Dendritic cell treated with granulocyte-macrophage colony-stimulating factor and Interleukin-4, amounts not matched to agents 40 ng/mL and 50 ng/mL, for 4 days (primary cell): ENCODE measurements around the gene B3GNT5.

Experiments used
- H3K27ac Mint-ChIP-seq: one replicate; pipeline ENCODE4 v1.8.0; 2022; ENCODE audit warnings: mild to moderate bottlenecking, mixed read lengths
- H3K27me3 Mint-ChIP-seq: one replicate; pipeline ENCODE4 v1.8.0; 2022; ENCODE audit warnings: mild to moderate bottlenecking, mixed read lengths
- H3K36me3 Mint-ChIP-seq: one replicate; pipeline ENCODE4 v1.8.0; 2022; ENCODE audit warnings: low read depth, mixed read lengths
- H3K4me1 Mint-ChIP-seq: one replicate; pipeline ENCODE4 v1.8.0; 2022; ENCODE audit warnings: low read depth, mixed read lengths
- H3K4me3 Mint-ChIP-seq: one replicate; pipeline ENCODE4 v1.8.0; 2022; ENCODE audit warnings: mild to moderate bottlenecking, moderate library complexity, mixed read lengths
- H3K9me3 Mint-ChIP-seq: one replicate; pipeline ENCODE4 v1.8.0; 2022; ENCODE audit warnings: mixed read lengths
- intact Hi-C: fragments of 100-400 bp; cut with micrococcal nuclease; formaldehyde crosslinking; loops from one replicate; pipeline ENCODE4 v1.15.0; 2022

The B3GNT5 gene, protein sequence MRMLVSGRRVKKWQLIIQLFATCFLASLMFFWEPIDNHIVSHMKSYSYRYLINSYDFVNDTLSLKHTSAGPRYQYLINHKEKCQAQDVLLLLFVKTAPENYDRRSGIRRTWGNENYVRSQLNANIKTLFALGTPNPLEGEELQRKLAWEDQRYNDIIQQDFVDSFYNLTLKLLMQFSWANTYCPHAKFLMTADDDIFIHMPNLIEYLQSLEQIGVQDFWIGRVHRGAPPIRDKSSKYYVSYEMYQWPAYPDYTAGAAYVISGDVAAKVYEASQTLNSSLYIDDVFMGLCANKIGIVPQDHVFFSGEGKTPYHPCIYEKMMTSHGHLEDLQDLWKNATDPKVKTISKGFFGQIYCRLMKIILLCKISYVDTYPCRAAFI

DNA sequence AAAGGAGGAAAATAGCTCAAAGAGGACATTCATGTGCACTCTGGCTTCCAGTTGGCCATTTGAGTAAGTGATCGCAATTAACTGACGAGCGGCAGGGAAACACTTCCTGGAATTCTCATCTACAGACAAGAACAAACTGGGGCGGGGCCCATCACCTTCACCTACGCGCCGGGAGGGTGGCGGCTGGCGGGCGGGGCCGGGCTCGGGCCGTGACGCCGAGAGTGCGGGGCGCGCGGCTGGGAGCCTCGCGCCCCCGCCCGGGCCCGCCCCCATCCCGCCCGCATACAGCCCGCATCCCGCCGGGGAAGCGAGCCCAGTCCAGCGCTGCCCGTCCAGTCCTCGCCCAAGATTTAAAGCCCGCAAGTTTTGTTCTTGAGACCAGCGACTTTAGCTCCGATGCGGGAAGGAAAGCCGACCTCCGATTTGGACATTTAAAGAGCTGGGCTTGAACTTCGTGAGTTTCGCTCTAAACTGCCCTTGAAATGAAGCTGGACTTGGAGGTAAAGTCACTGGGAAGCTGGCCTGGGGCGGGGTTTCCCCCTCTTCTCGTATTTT, at the start of gene B3GNT5:
B3GNT5 (plus strand) TSS at position 281 of the 555 bp plus-strand sequence. CDS start 16,546 bp downstream, outside the sequence.
- H3K4me1 Mint-ChIP-seq = peaks cover 43% of the 10 kb centered on the region
- peak within 1 kb of the TSS; percentile 90 for H3K4me3 Mint-ChIP-seq
- peaks cover 40% of the 10 kb centered on the region for H3K36me3 Mint-ChIP-seq
- H3K27me3 Mint-ChIP-seq = no peaks in the 10 kb centered on the region
- H3K9me3 Mint-ChIP-seq = no peaks in the 10 kb centered on the region
- intact Hi-C loops = loop anchor here (2.0 to 5.0 kb wide), 3 partner anchors 42 to 131 kb away; no protein-coding TSS in a partner anchor
- peak within 1 kb of the TSS; percentile 99 for H3K27ac Mint-ChIP-seq

DNA sequence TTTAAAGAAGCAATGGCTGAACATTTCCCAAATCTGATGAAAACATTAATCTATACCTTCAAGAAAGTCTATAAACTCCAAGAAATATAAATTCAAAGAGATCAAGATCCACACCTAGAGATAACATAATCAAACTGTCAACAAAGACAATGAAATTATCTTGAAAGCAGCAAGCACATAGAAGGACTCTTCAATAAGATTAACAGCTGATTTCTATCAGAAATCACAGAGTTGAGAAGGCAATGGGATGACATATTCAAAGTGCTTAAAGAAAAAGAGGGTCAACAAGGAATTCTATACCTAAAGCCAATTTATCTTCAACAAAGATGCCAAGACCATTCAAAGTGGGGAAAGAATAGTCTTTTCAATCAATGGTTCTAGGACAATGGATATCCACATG, 49.4 kb upstream of the B3GNT5 start:
- intact Hi-C loops = no loop called here
- peaks cover 16% of the 10 kb centered on the region for H3K4me1 Mint-ChIP-seq
- H3K4me3 Mint-ChIP-seq = no peak overlapping the region
- H3K9me3 Mint-ChIP-seq = peaks cover 22% of the 10 kb centered on the region
- no peak overlapping the region for H3K27ac Mint-ChIP-seq
- no peaks in the 10 kb centered on the region for H3K27me3 Mint-ChIP-seq
- peaks cover 8% of the 10 kb centered on the region for H3K36me3 Mint-ChIP-seq

DNA sequence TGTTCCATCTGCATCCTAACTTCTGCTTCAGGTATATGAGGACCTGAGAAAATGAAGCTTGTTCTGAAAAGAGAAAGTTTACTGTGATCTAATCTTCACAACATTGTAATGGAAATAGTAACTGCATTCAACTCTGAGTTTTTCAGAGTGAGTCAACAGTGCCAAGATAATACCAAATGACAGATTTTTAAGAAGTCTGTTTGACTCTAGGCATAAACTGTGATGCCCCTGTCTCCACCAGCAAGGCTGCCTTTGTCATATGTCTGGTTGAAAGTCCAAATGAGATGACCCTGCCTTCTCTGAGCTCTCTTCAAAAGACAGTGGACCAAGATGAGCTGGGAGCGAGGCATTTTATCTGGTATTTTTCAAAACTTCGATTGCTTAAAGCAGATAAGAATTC, 44.8 kb upstream of the B3GNT5 start:
- H3K36me3 Mint-ChIP-seq = peaks cover 7% of the 10 kb centered on the region
- intact Hi-C loops = no loop called here
- no peak overlapping the region for H3K27ac Mint-ChIP-seq
- no peak overlapping the region for H3K4me3 Mint-ChIP-seq
- peaks cover 44% of the 10 kb centered on the region for H3K4me1 Mint-ChIP-seq
- H3K9me3 Mint-ChIP-seq = peaks cover 18% of the 10 kb centered on the region
- H3K27me3 Mint-ChIP-seq = no peaks in the 10 kb centered on the region

DNA sequence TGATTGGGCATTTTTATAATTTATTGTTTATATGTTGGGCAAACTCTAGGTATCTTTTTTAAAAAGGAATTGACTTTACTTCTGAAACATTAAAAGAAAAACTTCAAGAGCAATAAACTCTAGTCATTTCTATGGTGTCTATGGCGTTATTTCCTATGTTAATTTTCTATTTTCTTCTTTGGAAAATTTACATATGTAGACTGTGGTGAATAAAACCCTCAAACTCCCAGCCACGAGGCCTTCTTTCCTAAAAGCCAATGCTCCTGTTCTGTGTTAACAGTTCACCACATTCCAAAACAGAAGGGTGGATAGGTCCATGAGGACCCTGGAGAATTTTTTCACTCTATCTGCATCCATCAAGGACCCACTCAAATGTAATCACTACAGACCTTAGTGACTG, 44.3 kb upstream of the B3GNT5 start:
- Mint-ChIP-seq H3K4me1 (peaks cover 49% of the 10 kb centered on the region), H3K27me3 (no peaks in the 10 kb centered on the region), H3K4me3 (no peak overlapping the region), H3K27ac (no peak overlapping the region), H3K36me3 (peaks cover 2% of the 10 kb centered on the region), H3K9me3 (peaks cover 13% of the 10 kb centered on the region)
- intact Hi-C loops = no loop called here

DNA sequence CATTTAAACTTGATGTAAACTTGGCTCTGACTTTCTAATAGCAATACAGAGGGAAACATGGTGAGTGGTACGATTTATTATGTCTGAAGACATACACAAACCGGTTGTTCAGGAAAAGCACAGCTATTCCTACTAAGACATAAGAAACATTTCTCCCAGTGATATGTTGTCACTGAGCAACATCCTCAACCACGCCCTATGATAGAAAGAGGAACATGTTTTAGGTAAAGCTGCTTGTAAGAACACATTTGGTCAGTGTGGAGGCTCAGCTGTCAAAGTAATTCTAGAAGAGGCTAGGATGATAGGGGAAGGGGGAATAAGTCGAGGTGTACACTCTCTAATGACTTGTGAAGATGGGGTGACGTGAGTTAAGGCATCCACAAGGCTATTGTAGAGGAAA, 42.7 kb upstream of the B3GNT5 start:
- intact Hi-C loops = loop anchor here (2.0 kb wide), 1 partner anchor 42 kb away; the partner anchor contains the start of gene B3GNT5
- Mint-ChIP-seq H3K36me3 (no peaks in the 10 kb centered on the region), H3K27ac (peak overlapping the region; percentile 93), H3K27me3 (no peaks in the 10 kb centered on the region), H3K9me3 (no peaks in the 10 kb centered on the region), H3K4me3 (peak overlapping the region; percentile 32), H3K4me1 (peaks cover 64% of the 10 kb centered on the region)

DNA sequence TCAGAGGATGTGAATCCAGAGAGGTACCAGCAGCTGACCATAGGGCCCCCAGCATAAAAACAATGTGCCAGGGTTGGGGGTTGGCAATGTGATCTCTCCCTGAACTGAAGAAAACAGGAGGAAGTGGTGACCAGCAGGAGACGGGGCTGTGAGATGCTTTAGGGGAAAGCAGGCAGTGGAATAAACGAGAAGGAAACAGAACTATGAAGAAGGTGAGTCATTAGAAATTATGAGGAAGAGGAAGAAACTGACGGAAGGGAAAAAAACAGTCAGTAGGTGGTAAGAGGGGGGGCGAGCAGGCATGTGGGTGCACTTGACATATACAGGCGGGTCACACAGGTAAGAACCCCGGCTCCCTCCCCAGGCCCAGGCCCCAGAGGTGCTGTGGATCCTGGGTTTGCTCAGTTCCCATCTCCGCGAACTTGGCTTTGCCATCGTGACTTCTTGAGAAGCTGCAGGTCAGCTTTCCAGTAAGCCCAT, 42.2 kb upstream of the B3GNT5 start:
- Mint-ChIP-seq H3K9me3 (no peaks in the 10 kb centered on the region), H3K27ac (peak overlapping the region; percentile 93), H3K27me3 (no peaks in the 10 kb centered on the region), H3K4me3 (peak overlapping the region; percentile 32), H3K36me3 (no peaks in the 10 kb centered on the region), H3K4me1 (peaks cover 70% of the 10 kb centered on the region)
- intact Hi-C loops = loop anchor here (2.0 kb wide), 1 partner anchor 42 kb away; the partner anchor contains the start of gene B3GNT5

DNA sequence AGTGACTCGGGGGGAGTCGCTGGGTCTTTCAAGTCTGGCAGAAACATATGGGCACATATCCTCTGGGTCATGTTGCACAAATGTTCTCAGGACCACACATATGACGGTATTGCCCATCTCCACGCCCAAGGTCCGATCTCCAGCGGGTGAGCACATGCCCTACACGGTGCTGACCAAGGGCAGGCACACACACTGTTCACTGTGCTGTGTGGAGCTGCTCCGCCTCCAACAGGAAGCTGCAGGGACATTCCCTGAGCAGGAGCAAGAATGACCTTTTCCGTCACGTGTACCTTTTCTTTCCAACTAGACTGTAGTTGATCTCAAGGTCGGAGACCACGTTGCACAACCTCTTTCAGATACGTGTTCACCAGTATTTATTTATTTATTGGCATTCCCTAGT, 41.7 kb upstream of the B3GNT5 start:
- intact Hi-C loops = loop anchor here (2.0 kb wide), 1 partner anchor 41 kb away; the partner anchor contains the start of gene B3GNT5
- Mint-ChIP-seq H3K27me3 (no peaks in the 10 kb centered on the region), H3K36me3 (no peaks in the 10 kb centered on the region), H3K4me3 (no peak overlapping the region), H3K9me3 (no peaks in the 10 kb centered on the region), H3K27ac (peak overlapping the region; percentile 93), H3K4me1 (peaks cover 69% of the 10 kb centered on the region)

DNA sequence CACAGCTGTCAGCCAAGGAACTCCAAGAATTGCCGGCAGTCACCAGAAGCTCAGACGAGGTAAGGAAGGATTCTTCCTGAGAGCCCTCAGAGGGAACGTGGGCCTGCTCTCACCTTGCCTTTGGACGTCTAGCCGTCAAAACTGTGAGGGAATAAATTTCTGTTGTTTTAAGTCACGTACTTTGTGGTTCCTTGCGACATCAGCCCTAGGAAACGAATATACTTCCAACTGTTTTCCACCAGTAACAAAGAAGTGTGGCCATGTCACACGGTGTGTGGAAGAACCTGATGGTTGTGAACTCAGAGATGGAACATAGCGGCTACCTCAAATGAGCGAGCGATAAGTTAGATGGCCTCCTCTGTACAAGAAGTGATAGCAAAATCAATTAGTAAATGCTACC, 41.0 kb upstream of the B3GNT5 start:
- no peaks in the 10 kb centered on the region for H3K9me3 Mint-ChIP-seq
- peaks cover 61% of the 10 kb centered on the region for H3K4me1 Mint-ChIP-seq
- H3K4me3 Mint-ChIP-seq = no peak overlapping the region
- intact Hi-C loops = no loop called here
- peak overlapping the region; percentile 93 for H3K27ac Mint-ChIP-seq
- H3K27me3 Mint-ChIP-seq = no peaks in the 10 kb centered on the region
- no peaks in the 10 kb centered on the region for H3K36me3 Mint-ChIP-seq

DNA sequence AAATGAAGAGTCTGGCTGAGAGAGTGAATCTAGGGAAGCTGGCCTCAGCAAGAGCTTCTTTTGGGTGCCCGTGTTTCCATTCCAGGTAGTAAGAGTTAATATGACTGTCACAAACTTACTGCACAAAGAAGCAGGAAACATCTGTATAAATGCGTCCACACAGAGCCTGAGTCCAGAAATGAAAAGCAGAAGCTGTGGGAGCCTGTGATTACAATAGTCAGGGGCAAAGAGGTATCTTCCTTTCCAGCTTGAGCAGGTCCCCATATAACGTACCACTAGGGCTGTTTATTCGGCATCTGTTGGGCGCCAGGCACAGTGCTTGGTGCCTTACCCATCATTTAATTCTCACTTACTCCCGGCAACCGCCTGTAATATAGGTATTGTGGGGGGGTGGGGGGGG, 40.5 kb upstream of the B3GNT5 start:
- H3K9me3 Mint-ChIP-seq = no peaks in the 10 kb centered on the region
- intact Hi-C loops = no loop called here

DNA sequence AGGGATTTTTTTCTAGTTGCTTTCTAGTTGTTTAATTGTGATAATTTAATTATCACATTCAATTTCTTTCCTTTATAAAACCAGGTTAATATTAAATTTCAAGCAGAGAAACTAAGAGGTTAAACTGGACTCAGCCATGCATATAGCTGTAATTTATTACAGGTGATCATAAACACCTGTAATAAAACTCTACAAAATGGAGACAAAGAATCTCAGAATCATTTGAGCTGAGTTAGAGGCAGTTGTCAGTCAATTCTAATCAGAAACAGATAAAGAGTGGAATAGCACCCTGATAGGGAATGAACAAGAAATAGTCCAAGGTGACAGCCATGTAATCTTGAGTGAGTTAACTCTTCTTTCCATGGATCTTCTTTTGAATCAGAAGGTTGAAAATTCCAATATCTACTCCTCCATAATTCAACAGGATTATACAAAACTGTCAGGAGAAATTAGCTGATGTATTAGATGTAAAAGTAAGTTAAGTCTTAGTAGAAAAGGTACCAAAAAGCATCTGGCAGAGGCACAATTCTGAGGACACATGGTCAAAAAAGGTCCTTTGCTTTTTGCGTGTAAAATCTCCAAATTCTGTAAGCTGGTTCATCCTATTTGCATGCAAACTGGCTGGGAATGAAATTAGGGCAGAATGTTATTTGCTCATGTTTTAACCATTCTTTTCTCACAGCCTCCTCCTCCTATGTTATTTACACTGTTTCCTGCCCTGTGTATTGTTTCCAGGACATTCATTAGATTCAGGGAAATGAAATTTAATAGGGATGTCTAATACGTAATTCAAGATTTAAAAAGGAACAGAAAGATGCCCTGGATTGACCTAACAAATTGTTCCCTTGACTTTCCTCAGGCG, 39.4 kb upstream of the B3GNT5 start:
- Mint-ChIP-seq H3K4me3 (no peak overlapping the region), H3K9me3 (no peaks in the 10 kb centered on the region), H3K36me3 (no peaks in the 10 kb centered on the region), H3K27ac (peak overlapping the region; percentile 93), H3K27me3 (no peaks in the 10 kb centered on the region), H3K4me1 (peaks cover 69% of the 10 kb centered on the region)
- intact Hi-C loops = no loop called here

More for the DNA sequence above, 40.5 kb upstream of the B3GNT5 start:
- peak overlapping the region; percentile 93 for H3K27ac Mint-ChIP-seq
- no peaks in the 10 kb centered on the region for H3K27me3 Mint-ChIP-seq
- H3K4me1 Mint-ChIP-seq = peaks cover 60% of the 10 kb centered on the region
- H3K36me3 Mint-ChIP-seq = no peaks in the 10 kb centered on the region
- no peak overlapping the region for H3K4me3 Mint-ChIP-seq

DNA sequence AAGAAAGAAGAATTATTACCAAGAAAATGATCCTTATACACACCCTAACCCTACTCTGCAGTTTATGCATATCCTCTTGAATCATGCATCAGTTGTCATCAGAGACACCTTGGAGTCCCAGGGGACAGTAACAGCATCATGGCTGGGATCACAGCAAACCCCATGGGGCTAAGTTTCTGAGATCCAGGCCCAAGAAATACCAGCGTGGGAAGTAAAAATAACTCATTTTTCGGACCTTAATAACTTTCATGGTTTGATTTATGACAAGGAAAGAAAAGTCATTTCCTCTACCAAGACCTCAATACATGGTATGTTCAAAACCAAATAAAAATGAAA, 38.8 kb upstream of the B3GNT5 start:
- Mint-ChIP-seq H3K36me3 (no peaks in the 10 kb centered on the region), H3K27me3 (no peaks in the 10 kb centered on the region), H3K27ac (peak overlapping the region; percentile 93), H3K4me1 (peaks cover 75% of the 10 kb centered on the region), H3K9me3 (no peaks in the 10 kb centered on the region), H3K4me3 (no peak overlapping the region)
- intact Hi-C loops = no loop called here

DNA sequence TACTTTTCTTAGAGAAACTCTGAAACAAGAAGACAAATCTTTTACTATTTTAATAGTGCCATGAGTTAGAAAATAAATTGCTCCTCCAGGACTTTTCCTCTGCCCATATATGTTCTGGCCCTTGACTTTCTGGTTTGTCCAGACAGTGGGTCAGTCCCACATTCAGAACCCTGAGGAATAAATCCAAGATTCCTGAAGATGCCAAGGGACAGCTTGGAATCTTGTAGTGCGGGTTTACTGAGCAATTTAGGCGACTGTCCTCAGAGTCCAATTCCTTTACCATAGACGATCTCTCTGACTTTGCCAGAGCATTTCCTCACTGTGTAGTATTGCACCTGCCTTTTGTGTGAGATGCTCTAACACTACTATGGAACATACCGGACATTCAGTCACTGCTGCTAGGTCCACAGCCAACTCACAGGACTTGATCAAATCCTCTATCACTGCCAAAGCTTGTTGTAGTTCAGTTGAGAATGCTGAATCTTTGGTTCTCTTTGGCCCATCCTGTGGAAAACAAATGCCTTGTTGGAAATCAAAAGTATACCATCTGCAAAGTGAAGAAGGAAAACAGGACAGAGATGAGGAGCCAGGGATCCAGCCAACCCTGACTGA, 37.4 kb upstream of the B3GNT5 start:
- H3K4me1 Mint-ChIP-seq = peaks cover 75% of the 10 kb centered on the region
- H3K27ac Mint-ChIP-seq = peak overlapping the region; percentile 27
- no peaks in the 10 kb centered on the region for H3K36me3 Mint-ChIP-seq
- no peak overlapping the region for H3K4me3 Mint-ChIP-seq
- no peaks in the 10 kb centered on the region for H3K9me3 Mint-ChIP-seq
- H3K27me3 Mint-ChIP-seq = no peaks in the 10 kb centered on the region
- intact Hi-C loops = no loop called here

DNA sequence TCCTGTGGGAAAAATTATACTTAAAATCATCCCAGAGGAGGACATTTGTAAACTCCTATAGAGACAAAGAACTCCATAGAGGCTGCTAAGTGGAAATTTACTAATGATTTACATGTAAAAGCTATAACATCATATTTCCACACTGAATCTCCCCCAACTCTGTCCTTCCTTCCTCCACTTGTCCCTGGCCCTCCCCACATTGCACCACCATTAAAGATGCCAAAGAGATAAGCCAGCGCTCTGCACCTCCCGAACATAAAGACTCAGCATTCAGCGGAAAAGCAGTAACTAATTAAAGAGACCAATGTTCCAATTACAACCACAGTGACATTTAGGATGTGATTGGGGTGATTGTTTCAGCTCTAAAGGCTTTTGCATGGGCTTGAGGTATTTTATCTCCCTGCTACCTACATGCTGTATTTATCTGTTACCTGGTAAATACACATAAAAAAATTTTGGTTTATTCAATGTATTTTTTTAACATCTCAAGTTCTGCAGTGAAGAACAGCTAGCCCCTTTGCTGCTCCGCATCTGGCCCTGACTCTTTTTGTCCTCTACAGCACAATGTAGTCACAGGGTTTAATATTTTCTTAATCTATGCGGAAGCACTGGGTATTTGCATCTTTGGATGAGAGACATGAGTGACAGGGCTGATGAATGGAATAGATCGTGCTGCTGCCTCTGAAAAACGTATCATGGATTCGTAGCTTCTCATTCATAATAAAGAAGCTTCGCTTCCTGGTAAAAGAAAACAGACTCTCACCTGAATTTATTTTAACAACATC, 35.3 kb upstream of the B3GNT5 start:
- intact Hi-C loops = no loop called here
- Mint-ChIP-seq H3K27ac (peak overlapping the region; percentile 97), H3K4me3 (no peak overlapping the region), H3K9me3 (no peaks in the 10 kb centered on the region), H3K36me3 (no peaks in the 10 kb centered on the region), H3K4me1 (peaks cover 71% of the 10 kb centered on the region), H3K27me3 (no peaks in the 10 kb centered on the region)
